ENCODE data around the gene SLC9A9.

DNA sequence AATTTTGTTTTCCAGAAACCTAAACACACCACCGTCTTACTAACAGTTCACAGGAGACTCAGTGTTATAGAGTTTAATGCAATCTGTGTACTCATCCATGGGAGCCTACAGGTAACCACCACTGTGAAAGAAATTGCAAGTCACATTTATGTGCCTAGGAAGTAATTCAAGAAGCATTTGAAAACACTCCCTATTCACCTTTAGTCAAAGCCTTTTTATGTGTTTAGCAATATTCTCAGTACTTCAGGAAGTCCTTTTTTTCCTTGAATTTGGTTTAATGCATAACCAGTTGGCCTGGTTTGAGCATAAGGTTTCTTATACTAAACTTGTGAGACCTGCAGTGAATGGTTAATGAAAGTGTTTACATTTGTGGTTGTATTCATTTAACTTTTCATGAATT lies 382.6 kb downstream of the SLC9A9 start:
- TF ChIP-seq, protein P1, sequence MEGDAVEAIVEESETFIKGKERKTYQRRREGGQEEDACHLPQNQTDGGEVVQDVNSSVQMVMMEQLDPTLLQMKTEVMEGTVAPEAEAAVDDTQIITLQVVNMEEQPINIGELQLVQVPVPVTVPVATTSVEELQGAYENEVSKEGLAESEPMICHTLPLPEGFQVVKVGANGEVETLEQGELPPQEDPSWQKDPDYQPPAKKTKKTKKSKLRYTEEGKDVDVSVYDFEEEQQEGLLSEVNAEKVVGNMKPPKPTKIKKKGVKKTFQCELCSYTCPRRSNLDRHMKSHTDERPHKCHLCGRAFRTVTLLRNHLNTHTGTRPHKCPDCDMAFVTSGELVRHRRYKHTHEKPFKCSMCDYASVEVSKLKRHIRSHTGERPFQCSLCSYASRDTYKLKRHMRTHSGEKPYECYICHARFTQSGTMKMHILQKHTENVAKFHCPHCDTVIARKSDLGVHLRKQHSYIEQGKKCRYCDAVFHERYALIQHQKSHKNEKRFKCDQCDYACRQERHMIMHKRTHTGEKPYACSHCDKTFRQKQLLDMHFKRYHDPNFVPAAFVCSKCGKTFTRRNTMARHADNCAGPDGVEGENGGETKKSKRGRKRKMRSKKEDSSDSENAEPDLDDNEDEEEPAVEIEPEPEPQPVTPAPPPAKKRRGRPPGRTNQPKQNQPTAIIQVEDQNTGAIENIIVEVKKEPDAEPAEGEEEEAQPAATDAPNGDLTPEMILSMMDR (IDR thresholded peaks at IDR 0.05): no peak
- TF ChIP-seq POLR2A (IDR thresholded peaks at IDR 0.05) (no peak), EP300 (IDR thresholded peaks at IDR 0.05) (no peak)

Measured in gastroesophageal sphincter (tissue), 3 donors.